Stomach (tissue), 4 donors: Measurements from ENCODE around the gene KIZ.

Experiments
- EP300 ChIP-seq: sonication (generic); formaldehyde crosslinking; IDR thresholded peaks from one replicate; pipeline ENCODE4 v1.6.1; 2017; ENCODE audit warnings: antibody characterized with exemption
- POLR2A ChIP-seq, 4 donors: fragments of 450-650 bp; IDR thresholded peaks; one replicate each; pipeline ENCODE4 v1.6.1; 2016; ENCODE audit warnings: antibody characterized with exemption in 4 of 4, control low read depth in 2 of 4, mild to moderate bottlenecking in 1 of 4, moderate library complexity in 1 of 4

DNA sequence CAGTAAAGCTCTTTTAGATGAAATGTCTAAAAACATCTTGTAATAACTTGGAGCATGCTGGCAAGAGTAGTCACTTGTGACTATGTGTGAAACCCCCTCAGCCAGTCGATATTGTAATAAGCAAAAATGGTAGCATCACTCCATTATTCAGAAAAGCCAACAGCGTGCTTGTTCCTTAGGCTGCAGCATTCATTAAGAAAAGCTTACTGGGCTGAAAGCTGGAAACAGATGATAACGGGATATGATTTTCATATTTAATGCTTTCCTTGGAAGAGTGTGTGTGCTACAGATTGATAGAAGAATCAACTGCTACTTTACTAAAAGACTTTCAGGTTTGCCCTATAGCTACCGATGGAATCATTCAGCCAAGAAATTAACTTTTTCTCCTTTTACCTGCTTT is 20.3 kb downstream of the KIZ start:
- TF ChIP-seq POLR2A (IDR thresholded peaks at IDR 0.05) (no peak), EP300 (no peak)
